Thyroid gland (tissue), 4 donors: Measurements from ENCODE around the gene ARHGEF28.

Source experiments
- POLR2A ChIP-seq, 2 donors: fragments of 450-650 bp; IDR thresholded peaks; one replicate each; pipeline ENCODE4 v1.6.1; 2017; ENCODE audit warnings: antibody characterized with exemption in 2 of 2, mild to moderate bottlenecking in 2 of 2, moderate library complexity in 1 of 2
- TF ChIP-seq, protein P1 (sequence below), 6 experiments: fragments of 200-600 bp in 3 of 6; fragments of 450-650 bp in 3 of 6; sonication (generic) in 3 of 6; IDR thresholded peaks; one replicate each; pipeline ENCODE4 v1.5.1; 2016 to 2019; ENCODE audit warnings: antibody characterized with exemption in 6 of 6, mild to moderate bottlenecking in 2 of 6, inconsistent platforms in 1 of 6, moderate library complexity in 1 of 6

DNA sequence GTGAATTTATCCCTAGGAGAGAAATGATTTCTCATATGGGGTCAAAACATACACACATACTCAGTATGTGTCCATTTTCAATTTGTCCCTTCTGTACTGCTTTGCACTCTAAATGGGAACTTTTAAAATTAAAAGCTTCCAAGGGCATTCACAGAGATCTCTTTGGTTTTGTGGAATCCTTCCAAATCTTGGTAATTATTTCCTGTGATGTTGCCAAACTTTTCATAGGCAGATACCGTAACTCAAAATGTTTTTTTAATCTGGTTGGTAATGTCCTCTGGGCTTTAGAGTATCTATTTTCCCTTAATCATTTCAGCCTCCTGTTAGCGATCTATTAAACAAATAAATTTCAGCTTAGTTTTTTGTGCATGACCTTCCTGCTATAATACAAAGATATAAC, 282.4 kb downstream of the ARHGEF28 start:
- TF ChIP-seq, protein P1, sequence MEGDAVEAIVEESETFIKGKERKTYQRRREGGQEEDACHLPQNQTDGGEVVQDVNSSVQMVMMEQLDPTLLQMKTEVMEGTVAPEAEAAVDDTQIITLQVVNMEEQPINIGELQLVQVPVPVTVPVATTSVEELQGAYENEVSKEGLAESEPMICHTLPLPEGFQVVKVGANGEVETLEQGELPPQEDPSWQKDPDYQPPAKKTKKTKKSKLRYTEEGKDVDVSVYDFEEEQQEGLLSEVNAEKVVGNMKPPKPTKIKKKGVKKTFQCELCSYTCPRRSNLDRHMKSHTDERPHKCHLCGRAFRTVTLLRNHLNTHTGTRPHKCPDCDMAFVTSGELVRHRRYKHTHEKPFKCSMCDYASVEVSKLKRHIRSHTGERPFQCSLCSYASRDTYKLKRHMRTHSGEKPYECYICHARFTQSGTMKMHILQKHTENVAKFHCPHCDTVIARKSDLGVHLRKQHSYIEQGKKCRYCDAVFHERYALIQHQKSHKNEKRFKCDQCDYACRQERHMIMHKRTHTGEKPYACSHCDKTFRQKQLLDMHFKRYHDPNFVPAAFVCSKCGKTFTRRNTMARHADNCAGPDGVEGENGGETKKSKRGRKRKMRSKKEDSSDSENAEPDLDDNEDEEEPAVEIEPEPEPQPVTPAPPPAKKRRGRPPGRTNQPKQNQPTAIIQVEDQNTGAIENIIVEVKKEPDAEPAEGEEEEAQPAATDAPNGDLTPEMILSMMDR (IDR thresholded peaks at IDR 0.05) = no peak
- no peak for TF ChIP-seq POLR2A (IDR thresholded peaks at IDR 0.05)
